Spinal cord (tissue), 10 donors: ENCODE data around the gene GIMAP7. TPM values are rescaled to one million over a fixed set of nuclear protein-coding genes. Genes with fewer than 3 reads are reported as not detected.

Experiments
- DNase-seq, 6 donors: peaks; one replicate each; pipeline versions ENCODE4 v3.0.0 to v3.0.0-alpha.2; 2013 to 2015; ENCODE audit warnings: low spot score in 6 of 6, low read depth in 4 of 6
- H3K27ac ChIP-seq: one replicate; pipeline ENCODE4 v1.5.1; 2013; ENCODE audit warnings: low read depth, low read length, control low read depth
- H3K27me3 ChIP-seq: one replicate; pipeline ENCODE4 v1.6.1; 2013; ENCODE audit warnings: low read length; ENCODE audit not compliant: control insufficient read depth, insufficient read depth
- H3K36me3 ChIP-seq: one replicate; pipeline ENCODE4 v1.6.1; 2013; ENCODE audit warnings: low read length; ENCODE audit not compliant: control insufficient read depth, insufficient read depth
- H3K4me1 ChIP-seq: one replicate; pipeline ENCODE4 v1.6.1; 2013; ENCODE audit warnings: low read length; ENCODE audit not compliant: control insufficient read depth, insufficient read depth
- H3K4me3 ChIP-seq: one replicate; pipeline ENCODE4 v1.5.1; 2013; ENCODE audit warnings: low read depth, low read length, control low read depth
- H3K9me3 ChIP-seq: one replicate; pipeline ENCODE4 v1.6.1; 2013; ENCODE audit warnings: low read length; ENCODE audit not compliant: control insufficient read depth, insufficient read depth
- WGBS: methylation state at CpG from one replicate; pipeline ENCODE4 v1.1.5; 2013; ENCODE audit warnings: missing lambda C conversion rate; ENCODE audit not compliant: insufficient coverage; 5-methylcytosine and 5-hydroxymethylcytosine counted together
- long read RNA-seq, 4 donors: transcript quantifications; one replicate each; lab custom pipeline, GENCODE V29; 2026
- polyA plus RNA-seq, 2 donors: library from polyadenylated mRNA; unstranded; fragments of 120-200 nt; gene quantifications; one replicate each; pipeline ENCODE4 v1.2.1, GENCODE V29; 2013; ENCODE audit not compliant: insufficient read length in 2 of 2
- total RNA-seq, 2 donors: library from RNA; depleted of rRNA in 1 of 2; stranded (reverse); fragments of 120-200 nt in 1 of 2; fragments of >200 nt in 1 of 2; gene quantifications; one replicate each; pipeline versions ENCODE4 v1.2.3 to v1.2.4, GENCODE V29; 2013 to 2014
- donor health status: healthy.

GIMAP7 gene
- 10 to 100 TPM in 1 of 2 donors, 1 to 10 TPM in 1; 3.3 to 13.2 TPM for total RNA-seq
- 1 to 10 TPM; 8.7 to 9.9 TPM for polyA plus RNA-seq
- long read RNA-seq, donor 1, transcript GIMAP7-201 (2 exons, 1,256 nt), result major isoform, 7 of 7 reads
- long read RNA-seq, donor 1, partial matches to known transcripts, result 0 of 7 reads
- long read RNA-seq, donor 1, other reads (novel, unspliced or antisense), result 0 of 7 reads
- long read RNA-seq, donor 2, partial matches to known transcripts, result 0 of 1 reads
- long read RNA-seq, donor 2, other reads (novel, unspliced or antisense), result 0 of 1 reads
- long read RNA-seq, donor 3, transcript GIMAP7-201 (2 exons, 1,256 nt), result major isoform, 6 of 6 reads
- long read RNA-seq, donor 3, partial matches to known transcripts, result 0 of 6 reads
- long read RNA-seq, donor 3, other reads (novel, unspliced or antisense), result 0 of 6 reads
- long read RNA-seq, donor 4, transcript GIMAP7-201 (2 exons, 1,256 nt), result major isoform, 35 of 40 reads
- long read RNA-seq, donor 4, partial matches to known transcripts, result 5 of 40 reads
- long read RNA-seq, donor 4, other reads (novel, unspliced or antisense), result 0 of 40 reads

DNA sequence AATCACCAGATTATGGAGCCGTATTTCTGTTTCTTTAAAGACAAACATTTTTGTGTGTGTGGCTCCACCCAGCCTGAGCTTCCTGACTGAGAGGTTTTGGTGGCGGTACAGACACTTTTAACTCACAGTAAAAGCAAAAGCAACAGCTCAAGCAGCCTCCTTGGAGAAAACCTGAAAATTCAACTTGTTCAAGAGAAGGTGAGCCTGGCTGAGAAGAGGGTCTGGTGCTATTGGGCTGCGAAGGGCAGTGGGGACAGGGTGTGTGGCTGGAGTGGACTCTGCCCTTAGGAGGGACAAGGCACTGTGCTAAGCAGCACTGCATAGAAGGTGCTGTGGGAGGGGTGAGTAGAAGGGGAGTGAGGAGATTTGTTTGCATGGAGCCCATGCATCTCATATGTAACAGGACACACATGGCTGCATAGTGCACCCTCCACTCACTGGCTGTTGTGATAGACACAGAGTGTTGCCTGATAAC lies at the start of gene GIMAP7:
Gene GIMAP7 (plus strand): TSS at position 125 of the 475 bp plus-strand sequence. CDS start 5,103 bp downstream, outside the sequence.
- peak in 1 of 6 donors; percentile 1 for DNase-seq
- Histone ChIP-seq H3K4me3 (peak within 1 kb of the TSS; percentile 24), H3K36me3 (no peaks in the 10 kb centered on the region), H3K27me3 (no peaks in the 10 kb centered on the region), H3K27ac (peak within 1 kb of the TSS; percentile 25), H3K4me1 (no peaks in the 10 kb centered on the region), H3K9me3 (no peaks in the 10 kb centered on the region)
- WGBS, result 92% methylated on average over 2 of the region's 3 CpGs

DNA sequence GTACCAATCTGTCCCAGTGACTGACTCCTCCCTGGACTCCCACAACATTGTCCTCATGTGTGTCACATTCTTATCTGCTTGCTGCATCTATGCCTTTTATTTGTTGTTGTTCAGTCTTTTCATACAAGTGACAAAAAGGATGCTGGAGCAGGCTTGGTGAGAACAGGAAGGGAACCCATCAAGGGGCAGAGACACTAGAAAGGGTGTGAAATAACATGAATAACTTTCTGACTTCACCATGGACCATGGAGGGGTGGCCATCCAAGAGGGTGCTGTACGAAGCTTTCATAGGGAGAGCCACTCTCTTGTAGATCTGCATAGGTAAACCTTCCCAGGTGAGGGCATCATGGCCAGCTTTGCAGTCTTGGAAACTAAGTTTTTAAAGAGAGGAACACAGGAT lies 49.7 kb upstream of the GIMAP7 start:
- Histone ChIP-seq H3K9me3 (peaks cover 4% of the 10 kb centered on the region), H3K4me1 (no peaks in the 10 kb centered on the region), H3K27me3 (no peaks in the 10 kb centered on the region), H3K36me3 (no peaks in the 10 kb centered on the region), H3K4me3 (no peak overlapping the region), H3K27ac (no peak overlapping the region)
- no peak for DNase-seq
- 100% methylated on average over 1 of the region's 1 CpG for WGBS

DNA sequence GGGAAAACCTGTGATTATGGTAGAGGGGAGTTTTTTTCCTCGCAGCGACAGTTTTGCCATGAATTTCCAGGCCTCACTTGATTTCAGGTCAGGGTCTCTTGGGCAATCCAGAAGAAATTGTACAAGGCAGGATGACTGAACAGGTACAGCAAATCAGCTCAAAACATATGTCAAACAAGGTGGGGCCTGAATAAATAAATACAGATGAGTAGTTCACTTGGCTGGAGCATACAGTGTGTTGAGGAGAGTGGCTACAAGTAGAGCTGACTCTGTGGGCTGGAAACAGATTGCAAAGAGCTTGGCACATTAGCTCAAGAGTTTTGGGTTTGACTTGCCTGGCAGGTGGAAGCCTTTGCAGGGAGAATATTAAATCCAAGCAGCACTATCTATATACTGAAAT lies 49.3 kb upstream of the GIMAP7 start:
- Histone ChIP-seq H3K36me3 (no peaks in the 10 kb centered on the region), H3K27me3 (no peaks in the 10 kb centered on the region), H3K4me3 (no peak overlapping the region), H3K27ac (no peak overlapping the region), H3K9me3 (peaks cover 3% of the 10 kb centered on the region), H3K4me1 (no peaks in the 10 kb centered on the region)
- no CpG with 5 or more reads among the region's 2 CpGs for WGBS
- no peak for DNase-seq

DNA sequence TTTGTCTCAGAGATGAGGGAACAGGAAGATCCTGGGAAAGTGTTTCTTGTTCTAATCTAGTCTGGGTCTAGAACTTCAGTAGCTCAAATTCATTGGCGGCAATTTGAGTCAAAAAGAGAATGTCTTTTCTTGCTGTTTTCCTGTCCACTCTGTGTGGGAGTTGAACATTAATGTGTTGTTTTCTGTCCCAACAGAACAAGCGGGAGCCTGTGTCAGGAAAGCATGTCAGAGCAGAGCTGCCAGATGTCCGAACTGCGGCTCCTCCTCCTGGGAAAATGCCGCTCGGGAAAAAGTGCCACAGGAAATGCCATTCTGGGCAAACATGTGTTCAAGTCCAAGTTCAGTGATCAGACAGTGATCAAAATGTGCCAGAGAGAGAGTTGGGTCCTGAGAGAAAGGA lies 48.2 kb upstream of the GIMAP7 start:
- no peaks in the 10 kb centered on the region for H3K36me3 ChIP-seq
- peaks cover 2% of the 10 kb centered on the region for H3K9me3 ChIP-seq
- 80% methylated on average over 6 of the region's 6 CpGs for WGBS
- no peaks in the 10 kb centered on the region for H3K27me3 ChIP-seq
- H3K4me1 ChIP-seq, result no peaks in the 10 kb centered on the region
- H3K4me3 ChIP-seq, result no peak overlapping the region
- no peak for DNase-seq
- H3K27ac ChIP-seq, result no peak overlapping the region

DNA sequence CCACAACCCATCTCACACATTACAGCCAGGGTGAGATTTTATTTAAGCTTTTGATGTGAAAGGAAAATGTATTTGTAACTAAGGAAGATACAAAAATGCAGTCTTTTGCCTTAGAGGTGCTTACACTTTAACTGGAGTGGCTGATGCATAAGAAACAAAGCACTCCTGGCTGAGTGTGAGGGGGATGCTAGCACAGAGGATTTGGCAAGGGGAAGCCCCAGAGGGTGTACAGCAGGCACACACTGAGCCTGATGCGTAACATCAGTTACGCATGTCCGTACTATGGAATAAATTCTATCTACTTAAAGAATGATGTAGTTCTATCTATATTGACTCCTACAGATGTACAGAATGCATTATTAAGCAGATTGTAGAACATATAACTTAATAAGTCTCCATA lies 46.4 kb upstream of the GIMAP7 start:
- no peaks in the 10 kb centered on the region for H3K36me3 ChIP-seq
- WGBS, result no CpG with 5 or more reads among the region's 3 CpGs
- DNase-seq, result no peak
- H3K9me3 ChIP-seq, result no peaks in the 10 kb centered on the region
- no peaks in the 10 kb centered on the region for H3K27me3 ChIP-seq
- no peaks in the 10 kb centered on the region for H3K4me1 ChIP-seq
- no peak overlapping the region for H3K27ac ChIP-seq
- no peak overlapping the region for H3K4me3 ChIP-seq

DNA sequence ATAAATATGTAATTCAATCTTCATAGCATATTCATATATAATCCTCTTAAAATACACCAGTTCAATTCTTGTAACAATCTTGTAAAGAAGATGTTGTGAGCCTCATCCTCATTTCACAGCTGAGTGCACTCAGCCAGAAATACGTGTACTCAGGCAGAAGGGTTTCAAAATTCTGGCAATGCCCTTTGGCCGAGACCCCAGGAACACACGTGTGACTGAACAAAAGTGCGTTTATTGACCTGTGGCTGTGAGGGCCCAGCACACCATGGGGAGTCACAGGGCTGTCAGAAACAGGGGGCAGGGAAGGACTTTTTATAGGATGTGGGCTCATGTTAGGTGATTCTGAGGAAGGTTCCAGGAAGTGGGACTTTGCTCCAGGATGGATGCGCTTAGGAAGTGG lies 42.8 kb upstream of the GIMAP7 start:
- Histone ChIP-seq H3K4me3 (no peak overlapping the region), H3K9me3 (no peaks in the 10 kb centered on the region), H3K36me3 (no peaks in the 10 kb centered on the region), H3K4me1 (no peaks in the 10 kb centered on the region), H3K27me3 (no peaks in the 10 kb centered on the region), H3K27ac (no peak overlapping the region)
- DNase-seq, result no peak
- 41% methylated on average over 5 of the region's 5 CpGs for WGBS

DNA sequence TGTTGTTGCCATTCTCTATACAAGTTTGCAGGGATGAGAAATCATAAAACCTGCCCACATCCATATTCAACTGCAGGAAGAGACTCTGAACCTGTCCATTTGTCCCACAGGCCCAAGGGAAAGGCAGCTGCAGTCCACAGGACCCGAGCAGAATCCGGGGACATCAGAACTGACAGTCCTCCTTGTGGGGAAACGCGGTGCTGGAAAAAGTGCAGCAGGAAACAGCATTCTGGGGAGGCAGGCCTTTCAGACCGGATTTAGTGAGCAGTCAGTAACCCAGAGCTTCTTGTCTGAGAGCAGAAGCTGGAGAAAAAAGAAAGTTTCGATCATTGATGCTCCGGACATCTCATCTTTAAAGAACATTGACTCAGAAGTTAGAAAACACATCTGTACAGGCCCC lies 40.8 kb upstream of the GIMAP7 start:
- Histone ChIP-seq H3K4me3 (no peak overlapping the region), H3K4me1 (no peaks in the 10 kb centered on the region)
- WGBS, result 87% methylated on average over 7 of the region's 7 CpGs

DNA sequence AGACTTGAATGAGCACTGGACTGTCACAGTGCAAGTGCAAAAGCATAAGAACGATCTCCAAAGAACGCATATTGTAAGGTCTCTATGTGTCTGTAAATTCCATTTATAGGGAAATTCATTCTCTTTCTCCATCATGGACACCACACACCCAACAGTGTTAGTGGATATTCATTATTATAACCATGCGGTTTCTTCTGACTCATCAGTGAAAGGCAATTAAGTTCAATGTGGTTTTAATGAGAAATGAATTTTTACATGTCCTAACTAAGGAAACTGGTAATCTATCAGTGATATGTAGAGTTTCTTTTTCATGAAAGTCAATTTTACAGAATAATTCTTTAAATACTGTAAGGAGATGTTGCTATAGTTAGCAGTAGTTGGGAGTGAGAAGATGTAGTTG lies 38.4 kb upstream of the GIMAP7 start:
- H3K27ac ChIP-seq, result no peak overlapping the region

More for the DNA sequence above, 40.8 kb upstream of the GIMAP7 start:
- Histone ChIP-seq H3K9me3 (no peaks in the 10 kb centered on the region), H3K27me3 (peaks cover 2% of the 10 kb centered on the region), H3K27ac (no peak overlapping the region), H3K36me3 (no peaks in the 10 kb centered on the region)
- no peak for DNase-seq

DNA sequence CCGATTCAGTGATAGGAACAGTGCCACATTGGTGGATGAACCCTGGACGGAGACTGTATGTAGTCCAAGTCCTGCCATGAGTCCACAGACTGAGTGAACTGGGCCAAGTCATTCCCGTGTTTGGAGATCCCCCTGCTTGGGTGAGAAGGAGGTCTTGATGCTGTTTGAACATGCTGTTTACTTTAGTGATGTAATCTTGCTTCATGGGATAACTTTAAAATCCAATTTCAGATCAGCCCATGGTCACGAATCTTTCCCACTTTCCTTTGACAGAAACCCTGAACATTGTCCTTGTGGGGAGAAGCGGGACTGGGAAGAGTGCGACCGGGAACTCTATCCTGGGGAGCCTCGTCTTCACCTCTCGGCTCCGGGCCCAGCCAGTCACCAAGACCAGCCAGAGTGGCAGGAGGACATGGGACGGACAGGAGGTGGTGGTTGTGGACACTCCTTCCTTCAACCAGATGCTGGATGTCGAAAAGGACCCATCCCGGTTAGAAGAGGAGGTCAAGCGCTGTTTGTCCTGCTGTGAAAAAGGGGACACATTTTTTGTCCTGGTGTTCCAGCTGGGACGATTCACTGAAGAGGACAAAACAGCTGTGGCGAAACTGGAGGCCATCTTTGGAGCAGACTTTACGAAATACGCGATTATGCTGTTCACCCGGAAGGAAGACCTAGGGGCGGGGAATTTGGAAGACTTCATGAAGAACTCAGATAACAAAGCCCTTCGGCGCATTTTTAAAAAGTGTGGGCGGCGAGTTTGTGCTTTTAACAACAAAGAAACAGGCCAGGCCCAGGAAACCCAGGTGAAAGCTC lies 37.6 kb upstream of the GIMAP7 start:
- no peaks in the 10 kb centered on the region for H3K36me3 ChIP-seq

More for the DNA sequence above, 38.4 kb upstream of the GIMAP7 start:
- H3K4me1 ChIP-seq, result no peaks in the 10 kb centered on the region
- no CpG with 5 or more reads among the region's 3 CpGs for WGBS
- H3K9me3 ChIP-seq, result no peaks in the 10 kb centered on the region
- H3K4me3 ChIP-seq, result no peak overlapping the region
- DNase-seq, result no peak
- peaks cover 2% of the 10 kb centered on the region for H3K27me3 ChIP-seq
- H3K36me3 ChIP-seq, result no peaks in the 10 kb centered on the region

More for the DNA sequence above, 37.6 kb upstream of the GIMAP7 start:
- Histone ChIP-seq H3K4me3 (no peak overlapping the region), H3K4me1 (no peaks in the 10 kb centered on the region), H3K27ac (no peak overlapping the region), H3K27me3 (peaks cover 2% of the 10 kb centered on the region), H3K9me3 (no peaks in the 10 kb centered on the region)
- DNase-seq, result no peak
- WGBS, result 94% methylated on average over 25 of the region's 25 CpGs
